ENCODE results near the gene KIAA1671.

DNA sequence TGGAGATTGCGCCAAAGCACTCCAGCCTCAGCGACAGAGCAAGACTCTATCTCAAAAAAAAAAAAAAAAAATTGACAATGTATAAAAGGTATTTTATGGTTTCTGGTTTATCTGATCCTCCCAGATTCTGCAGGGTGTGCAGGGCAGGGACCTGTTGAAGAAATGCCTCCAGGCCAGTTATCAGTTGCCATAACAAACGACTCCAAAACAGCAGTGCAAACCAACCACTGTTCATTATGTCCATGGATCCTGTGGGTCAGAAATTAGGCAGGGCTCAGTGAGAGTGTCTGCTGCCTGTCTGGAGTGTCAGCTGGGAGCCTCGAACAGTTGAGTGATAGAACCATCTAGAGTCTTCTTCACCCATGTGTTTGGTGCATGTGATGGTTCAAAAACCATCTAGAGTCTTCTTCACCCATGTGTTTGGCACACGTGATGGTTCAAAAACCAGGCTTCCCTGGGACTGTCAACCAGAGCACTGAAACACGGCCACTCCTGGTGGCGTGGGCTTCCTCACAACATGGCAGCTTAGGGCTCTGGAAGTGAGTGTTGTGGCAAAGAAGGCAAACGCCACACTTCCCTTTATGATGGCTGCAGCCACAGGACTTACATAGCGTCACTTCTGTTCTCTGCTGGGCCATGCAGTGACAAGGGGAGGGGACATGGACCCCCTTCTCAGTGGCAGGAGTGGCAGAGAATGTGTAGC lies 132.0 kb downstream of the KIAA1671 start:
- TF ChIP-seq, protein P1, sequence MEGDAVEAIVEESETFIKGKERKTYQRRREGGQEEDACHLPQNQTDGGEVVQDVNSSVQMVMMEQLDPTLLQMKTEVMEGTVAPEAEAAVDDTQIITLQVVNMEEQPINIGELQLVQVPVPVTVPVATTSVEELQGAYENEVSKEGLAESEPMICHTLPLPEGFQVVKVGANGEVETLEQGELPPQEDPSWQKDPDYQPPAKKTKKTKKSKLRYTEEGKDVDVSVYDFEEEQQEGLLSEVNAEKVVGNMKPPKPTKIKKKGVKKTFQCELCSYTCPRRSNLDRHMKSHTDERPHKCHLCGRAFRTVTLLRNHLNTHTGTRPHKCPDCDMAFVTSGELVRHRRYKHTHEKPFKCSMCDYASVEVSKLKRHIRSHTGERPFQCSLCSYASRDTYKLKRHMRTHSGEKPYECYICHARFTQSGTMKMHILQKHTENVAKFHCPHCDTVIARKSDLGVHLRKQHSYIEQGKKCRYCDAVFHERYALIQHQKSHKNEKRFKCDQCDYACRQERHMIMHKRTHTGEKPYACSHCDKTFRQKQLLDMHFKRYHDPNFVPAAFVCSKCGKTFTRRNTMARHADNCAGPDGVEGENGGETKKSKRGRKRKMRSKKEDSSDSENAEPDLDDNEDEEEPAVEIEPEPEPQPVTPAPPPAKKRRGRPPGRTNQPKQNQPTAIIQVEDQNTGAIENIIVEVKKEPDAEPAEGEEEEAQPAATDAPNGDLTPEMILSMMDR (IDR thresholded peaks at IDR 0.05) = no peak
- TF ChIP-seq EP300 (IDR thresholded peaks at IDR 0.05) = no peak
- no peak for TF ChIP-seq POLR2A (IDR thresholded peaks at IDR 0.05)
